ENCODE results near the gene ITSN2.
"Not testable (repeated sequence)": the region's sequence is repeated elsewhere in the genome, so short reads cannot be mapped to it uniquely, and the experiment has no call there.

DNA sequence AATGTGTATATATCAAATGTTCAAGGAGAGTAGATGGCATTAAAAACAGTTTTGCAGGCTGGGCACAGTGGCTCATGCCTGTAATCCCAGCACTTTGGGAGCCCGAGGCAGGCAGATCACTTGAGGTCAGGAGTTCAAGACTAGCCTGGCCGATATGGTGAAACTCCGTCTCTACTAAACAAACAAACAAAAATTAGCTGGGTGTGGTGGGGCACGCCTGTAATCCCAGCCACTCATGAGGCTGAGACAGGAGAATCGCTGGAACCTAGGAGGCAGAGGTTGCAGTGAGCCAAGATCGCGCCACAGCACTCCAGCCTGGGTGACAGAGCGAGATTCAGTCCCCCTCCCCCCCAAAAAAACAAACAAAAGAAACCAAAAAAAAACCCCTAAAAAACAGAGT, 48.4 kb upstream of the ITSN2 start:
- TF ChIP-seq POLR2AphosphoS5, CTCF, POLR2A (IDR thresholded peaks at IDR 0.05): not testable (repeated sequence)

All from breast epithelium (tissue), 3 donors.